IPS-NIHi11 (cell line): ENCODE measurements around the gene TMEM259.
A peak's percentile ranks its signal among the peaks of the same experiment; 100 is the strongest.
"Not testable (repeated sequence)": the region's sequence is repeated elsewhere in the genome, so short reads cannot be mapped to it uniquely, and the experiment has no call there.

Source experiments
- DNase-seq: peaks from one replicate; pipeline ENCODE4 v3.0.0; 2012; ENCODE audit warnings: mixed read lengths, low spot score

The TMEM259 gene

DNA sequence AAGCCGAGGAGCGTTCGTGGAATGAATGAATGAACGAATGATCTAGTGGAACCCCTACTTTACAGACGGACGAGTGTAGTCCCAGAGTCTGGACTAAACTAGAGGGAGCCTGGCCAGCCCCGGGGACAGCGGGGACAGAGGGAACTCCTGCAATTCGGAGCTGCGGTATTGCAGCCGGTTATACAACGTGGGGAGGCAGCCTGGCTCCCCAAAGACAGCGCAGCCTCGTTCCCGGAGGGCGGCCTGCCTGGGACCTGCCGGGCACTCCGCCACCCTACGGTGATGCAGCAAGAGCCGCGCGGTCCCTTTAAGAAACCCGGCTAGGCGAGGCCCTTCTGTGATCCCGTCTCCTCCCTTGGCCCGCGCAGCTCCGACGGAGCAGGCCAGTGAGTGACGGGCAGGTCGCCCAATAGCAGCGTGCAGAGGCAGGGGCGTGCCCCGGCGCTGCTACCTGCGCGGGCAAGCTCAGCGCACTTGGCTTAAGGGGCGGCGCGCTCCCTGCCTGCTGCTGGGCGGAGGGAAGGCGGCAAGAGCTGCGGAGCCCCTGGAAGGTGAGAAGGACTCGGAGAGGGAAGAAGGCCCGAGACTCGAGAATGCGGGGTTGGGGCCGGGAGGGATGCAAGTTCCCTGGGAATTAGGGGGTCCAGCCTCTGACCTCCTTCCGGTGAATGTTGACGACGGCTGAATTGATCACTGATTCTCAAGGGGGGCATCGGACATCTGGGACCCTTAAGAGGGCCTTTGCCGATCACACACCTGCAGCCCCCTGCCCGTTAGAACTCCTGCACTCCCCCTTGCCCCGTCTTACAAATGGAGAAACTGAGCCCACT is 18.9 kb upstream of the TMEM259 start, which contains the start of gene ABCA7:
TSS of gene ABCA7 (plus strand) at position 462 of the 830 bp plus-strand sequence. CDS start 1,255 bp downstream, outside the sequence.
- peak; percentile 85 for DNase-seq

DNA sequence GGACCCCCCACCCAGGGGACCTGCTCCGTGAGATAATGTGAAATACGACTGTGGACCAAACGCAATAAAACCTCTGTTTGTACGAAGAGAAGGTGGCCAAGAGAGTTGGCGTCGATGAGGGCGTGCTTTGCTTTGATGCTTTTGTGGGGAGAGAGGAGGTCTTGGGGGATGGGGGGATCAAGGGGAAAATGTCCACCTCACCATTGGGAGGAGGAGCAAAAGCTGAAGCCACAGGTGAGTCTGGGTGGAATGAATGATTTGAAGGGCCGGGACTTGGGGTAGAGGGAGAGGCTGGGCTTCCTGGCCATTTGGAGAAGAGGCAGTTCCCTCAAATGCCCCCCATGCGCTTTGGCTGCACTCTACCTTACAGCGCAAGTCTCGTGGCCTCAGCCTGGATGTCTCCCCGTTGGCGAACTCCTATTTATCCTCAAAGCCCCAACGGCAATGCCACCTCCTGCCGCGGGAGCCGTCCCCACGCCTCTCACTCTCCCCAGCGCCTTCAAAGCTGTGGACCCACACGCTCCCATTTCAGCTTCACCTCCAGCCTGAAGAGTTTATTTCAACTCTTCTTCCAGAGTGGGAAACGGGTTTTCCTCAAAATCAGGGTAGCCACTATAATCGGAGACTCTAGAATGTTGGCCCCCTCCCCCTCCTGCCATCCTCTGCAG is 18.2 kb upstream of the TMEM259 start:
- DNase-seq: no peak

DNA sequence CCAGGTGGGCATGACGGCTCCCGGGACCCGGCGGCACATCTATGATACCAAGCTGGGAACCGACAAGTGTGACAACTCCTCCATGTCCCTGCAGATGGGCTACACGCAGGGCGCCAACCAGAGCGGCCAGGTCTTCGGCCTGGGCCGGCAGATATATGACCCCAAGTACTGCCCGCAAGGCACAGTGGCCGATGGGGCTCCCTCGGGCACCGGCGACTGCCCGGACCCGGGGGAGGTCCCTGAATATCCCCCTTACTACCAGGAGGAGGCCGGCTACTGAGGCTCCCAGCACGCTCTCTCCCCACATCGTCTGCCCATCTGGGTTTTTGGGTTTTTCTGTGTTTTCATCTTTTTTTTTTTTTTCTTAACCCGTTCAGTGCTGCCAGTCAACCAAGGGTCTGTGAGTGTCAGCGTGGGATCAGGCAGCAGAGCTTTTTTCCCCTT is 16.7 kb upstream of the TMEM259 start:
- DNase-seq: no peak

DNA sequence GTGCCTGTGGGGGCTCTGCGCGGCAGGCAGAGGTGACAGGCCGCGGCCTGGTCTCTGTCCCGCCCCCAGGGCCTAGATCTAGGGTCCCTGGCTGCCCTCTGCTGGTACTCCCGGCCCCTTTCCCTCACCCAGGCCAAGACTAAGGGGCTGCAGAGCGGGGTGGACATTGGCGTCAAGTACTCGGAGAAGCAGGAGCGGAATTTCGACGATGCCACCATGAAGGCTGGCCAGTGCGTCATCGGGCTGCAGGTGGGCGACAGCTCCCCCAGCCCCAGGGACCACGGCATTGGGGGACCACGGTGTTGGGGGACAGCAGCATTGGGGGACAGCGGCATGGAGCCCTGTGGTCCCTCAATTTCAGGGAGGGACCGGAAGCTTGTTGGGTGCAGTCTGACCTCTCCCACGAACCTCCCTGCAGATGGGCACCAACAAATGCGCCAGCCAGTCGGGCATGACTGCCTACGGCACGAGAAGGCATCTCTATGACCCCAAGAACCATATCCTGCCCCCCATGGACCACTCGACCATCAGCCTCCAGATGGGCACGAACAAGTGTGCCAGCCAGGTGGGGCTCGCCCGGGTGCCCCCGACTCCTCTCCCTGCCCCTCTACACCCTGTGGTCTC is 15.2 kb upstream of the TMEM259 start:
- DNase-seq: no peak

DNA sequence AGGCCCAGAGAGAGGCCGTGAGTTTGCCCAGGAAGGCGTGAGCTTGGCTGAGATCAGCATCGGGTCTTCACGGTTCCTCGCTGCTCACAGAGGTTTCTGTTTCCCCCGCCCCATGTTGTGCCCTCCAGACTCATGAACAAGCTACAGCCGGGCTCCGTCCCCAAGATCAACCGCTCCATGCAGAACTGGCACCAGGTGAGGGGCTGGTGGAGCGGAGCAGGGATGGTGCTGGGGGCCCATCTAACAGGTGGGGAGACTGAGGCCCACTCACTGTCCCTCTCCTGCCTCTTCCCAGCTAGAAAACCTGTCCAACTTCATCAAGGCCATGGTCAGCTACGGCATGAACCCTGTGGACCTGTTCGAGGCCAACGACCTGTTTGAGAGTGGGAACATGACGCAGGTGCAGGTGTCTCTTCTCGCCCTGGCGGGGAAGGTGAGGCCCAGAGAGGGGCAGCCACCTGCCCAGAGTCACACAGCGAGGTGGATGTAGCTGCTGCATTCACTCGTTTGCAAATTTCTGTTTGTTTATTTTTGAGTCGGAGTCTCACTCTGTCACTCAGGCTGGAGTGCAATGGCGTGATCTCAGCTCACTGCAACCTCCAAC is 11.4 kb upstream of the TMEM259 start:
- DNase-seq: no peak

DNA sequence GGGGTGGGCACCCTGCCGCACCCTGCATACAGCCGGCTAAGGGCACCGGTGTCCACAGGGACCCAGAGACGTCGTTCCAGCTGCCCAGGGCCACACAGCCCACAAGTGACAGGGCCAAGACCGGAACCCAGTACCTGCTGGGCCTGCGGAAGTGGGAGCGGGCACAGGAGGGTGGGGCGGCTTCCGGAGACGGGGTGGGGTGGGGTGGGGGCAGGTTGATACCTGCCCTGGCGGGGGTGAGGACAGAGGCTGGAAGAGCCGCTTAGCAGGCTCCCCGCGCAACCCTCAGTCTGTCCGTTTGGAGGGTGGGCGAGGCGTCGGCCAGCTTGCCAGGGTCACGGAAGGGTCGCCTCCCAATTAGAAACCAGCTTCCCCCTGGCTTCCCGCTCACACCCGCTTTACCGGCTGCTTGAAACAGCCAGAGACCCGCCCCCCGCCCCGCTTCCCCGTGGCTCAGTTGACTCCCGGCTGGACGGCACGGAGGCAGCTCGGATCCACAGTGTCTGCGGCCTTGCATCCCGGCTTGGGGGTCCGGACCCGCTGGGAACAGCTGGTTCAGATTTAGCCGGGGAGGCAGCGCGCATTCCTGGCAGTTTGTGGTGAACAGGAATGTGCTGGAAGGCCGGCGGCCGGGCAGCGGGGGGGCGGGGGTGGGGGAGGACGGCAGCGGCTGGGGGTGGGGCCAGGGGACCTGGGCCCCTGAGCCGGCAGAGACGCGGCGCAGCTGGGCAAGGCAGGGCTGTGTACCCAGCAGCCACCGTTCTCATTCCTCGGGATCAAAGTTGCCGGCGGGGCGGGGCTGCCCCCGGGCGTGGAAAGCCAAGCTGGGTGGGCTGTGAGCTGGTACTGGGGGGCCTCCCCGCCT is 7.4 kb upstream of the TMEM259 start:
- peak; percentile 85 for DNase-seq

DNA sequence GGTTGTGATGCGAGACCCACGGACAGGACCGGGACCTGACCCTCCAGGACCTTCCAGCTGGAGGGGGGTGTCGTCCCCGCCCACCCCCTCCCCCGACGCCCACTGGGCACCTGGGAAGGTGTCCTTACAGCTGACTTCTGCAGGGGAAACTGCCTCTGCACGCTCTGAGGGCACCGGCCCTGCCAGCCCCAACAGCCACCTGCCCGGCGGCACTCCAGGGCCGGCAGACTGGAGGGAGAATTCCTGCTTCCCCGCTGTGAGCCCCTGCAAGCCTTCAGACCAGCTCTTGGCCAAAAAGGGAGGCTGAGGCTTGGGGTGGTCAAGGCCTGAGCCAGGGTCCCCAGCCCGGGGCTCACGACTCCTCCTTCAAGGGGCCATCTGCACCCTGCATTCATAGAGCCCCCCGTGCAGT is 6.7 kb upstream of the TMEM259 start:
- no peak for DNase-seq

DNA sequence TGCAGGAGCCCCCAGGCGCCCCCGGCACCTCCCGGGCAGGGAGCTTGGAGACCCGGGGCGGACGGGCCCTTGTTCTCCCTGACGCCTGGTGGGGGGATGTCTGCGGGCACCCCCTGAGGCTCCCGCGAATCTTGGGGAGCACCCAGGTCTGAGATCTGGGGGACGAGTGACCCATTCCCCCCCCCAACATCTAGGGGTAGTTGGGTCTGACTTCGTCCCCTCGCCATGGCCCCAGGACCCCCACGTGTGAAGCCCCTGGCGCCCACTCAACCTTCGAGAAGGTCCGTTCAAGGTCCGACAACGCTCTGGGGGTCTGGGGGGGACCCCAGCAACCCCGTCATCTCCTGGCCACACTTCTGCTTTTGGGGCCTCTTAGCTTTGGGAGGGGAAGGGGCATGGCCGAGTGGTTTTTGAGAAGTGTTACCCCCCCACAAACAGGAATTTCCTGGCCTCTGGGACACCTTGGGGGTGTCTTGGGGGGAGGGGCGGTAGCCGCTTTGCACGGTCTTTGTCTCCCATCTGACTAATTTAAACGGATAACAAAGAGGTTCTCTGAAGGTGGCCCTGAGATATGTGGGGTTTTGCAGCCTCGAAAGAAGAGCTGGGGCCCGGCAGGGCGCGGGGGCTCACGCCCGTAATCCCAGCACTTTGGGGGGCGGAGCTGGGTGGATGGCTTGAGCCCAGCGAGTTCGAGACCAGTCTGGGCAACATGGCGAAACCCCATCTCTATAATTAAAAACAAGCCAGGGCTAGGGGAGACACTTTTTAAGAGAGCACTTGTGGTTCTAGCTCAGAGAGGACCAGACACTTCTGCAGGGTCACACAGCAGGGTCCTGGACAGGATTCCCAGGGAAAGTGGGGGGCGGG is 6.1 kb upstream of the TMEM259 start:
- no peak for DNase-seq

DNA sequence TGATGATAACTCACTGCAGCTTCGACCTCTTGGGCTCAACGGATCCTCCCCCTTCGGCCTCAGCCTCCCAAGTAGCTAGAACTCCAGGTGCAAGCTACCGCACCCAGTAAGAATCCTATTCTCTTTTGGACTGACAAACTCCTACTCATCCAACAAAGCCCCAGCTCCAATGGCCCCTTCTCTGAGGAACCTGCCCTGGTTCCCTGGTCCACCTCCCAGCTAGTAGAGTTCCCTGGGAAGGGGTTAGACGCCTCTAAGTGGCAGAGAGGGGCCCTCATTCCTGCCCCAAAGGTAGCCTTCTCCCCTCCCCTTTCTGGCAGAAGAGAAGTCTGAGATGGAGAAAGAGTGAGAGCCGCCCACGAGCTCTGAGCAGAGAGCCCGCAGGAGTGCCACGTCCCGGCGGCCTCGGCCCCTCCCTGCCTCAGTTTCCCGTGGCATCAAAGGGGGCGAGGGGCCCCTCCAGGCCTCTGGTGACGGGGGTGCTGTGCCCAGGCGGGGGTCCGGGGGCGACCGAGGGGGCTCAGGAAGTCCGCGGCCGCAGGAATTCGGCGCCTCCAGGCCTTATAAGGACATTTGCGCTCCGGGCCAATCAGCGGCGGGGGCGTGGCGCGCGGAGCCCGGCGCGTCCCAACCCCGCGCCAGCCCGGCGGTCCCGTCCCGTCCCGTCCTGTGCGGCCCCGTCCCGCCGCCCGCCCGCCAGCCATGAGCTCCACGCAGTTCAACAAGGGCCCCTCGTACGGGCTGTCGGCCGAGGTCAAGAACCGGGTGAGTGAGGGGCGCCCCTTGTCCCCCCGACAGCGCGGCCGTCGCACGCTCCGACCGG is 5.2 kb upstream of the TMEM259 start, which contains the start of gene CNN2:
TSS of gene CNN2 (plus strand) at position 649 of the 823 bp plus-strand sequence. CDS start at position 703, 54 bp downstream.
- DNase-seq: peak; percentile 91

DNA sequence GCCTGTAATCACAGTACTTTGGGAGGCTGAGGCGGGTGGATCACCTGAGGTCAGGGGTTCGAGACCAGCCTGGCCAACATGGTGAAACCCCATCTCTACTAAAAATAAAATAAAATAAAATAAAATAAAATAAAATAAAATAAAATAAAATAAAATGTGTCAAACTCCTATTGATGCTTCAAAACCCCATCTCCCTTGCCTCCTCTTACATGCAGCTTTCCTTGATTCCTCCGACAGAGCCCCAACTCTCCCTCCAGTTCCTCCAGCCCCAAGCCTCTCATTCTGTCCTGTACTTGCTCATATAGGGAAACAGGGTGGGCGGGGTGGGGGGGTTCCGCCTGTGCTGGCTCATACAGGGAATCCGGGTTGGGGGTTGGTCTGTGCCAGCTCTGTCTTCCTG is 4.2 kb upstream of the TMEM259 start:
- not testable (repeated sequence) for DNase-seq

DNA sequence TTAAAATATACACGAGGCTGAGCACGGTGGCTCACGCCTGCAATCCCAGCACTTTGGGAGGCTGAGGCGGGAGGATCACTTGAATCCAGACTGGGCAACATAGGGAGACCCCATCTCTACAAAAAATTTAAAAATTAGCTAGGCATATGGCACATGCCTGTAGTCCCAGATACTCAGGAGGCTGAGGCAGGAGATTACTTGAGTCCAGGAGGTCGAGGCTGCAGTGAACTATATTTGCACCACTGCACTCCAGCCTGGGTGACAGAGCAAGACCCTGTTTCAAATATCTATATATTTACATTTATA is 2.9 kb upstream of the TMEM259 start:
- not testable (repeated sequence) for DNase-seq

DNA sequence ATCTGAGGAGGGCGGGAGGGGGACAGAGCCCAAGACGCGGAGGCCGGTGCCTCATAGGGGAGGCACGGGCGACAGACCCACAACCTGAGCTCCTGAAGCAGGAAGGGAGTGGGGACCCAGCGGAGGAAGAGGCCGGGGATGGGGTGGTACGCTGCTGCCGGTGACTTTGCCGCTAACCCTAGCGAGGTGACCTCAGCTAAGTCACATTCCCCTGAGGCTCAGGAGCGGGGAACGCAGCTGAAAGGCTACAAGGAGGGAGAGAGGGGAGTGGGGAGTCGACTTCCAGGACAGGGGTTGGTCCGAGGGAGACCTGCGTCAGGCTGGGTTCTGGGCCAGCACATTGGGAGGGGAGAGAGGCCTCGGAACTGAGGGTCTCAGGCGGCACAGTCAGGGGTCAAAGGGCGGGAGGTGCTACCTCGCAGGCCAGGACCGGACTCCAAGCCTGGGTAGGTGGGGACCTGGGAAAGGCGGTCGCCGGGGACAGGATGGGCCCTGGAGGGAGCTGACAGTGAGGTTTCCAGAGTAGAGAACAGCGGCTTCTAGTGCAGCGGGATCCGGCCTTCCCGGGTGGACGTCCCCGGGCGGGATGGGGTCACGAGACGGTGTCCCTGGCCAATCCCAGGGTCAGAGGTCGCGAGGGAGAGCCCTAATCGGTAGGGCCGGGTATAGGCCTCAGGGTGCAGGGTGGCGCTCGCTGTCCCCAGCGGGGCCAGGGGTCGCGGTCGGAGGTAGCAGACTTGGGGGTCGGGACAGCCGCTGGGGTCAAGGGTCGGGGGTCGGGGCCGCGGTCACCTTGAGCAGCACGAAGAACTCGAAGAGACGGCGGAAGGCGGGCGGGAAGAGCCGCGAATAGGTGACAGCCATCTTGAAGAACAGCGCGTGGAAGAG is 699 bp downstream of the TMEM259 start:
- no peak for DNase-seq

DNA sequence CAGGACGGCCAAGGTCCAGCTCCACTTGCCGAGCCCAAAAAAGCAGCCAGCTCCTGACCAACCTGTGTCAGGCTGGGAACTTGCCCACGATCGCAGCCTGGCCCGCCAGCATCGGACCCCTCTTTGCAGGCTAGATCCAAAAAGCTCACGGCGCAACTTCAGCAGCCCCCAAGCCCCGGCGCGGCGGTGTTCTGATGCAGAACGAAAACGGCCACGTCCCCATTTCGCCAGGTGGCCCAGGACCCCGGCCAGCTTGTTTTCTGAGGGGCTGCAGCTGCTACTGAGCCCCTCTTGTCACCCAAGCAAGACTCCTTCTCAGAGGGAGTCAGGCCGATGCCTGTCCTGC is 1.3 kb downstream of the TMEM259 start:
- no peak for DNase-seq

DNA sequence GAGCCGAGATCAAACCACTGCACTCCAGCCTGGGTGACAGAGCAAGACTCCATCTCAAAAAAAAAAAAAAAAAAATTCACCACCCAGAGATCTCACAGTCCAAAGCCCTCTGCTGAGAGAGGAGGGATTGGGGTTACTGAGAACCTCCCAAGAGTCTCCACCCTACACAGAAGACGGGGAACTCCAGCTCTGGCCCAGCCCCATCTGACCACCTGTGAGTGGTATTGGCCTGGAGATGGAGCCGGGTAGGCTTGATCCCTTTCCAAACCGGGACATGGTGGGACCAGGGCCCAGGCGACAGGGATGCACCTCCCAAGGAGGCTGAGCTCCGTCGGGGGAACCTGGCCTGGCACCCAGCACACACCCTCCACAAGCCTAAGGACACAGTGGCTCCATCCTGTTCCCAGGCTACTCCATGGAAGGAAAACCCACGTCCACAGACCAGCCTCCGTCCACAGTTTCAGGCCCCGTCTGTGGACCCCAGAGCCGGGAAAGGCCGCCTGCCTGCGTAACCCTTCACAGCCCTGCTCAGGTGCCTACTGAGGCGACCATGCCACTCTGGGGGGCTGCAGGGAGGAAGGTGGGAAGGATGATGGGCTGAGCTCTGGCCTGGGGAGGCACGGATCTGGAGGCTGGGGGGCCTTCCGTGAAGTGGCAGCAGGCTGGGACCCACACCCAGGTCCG is 1.8 kb downstream of the TMEM259 start:
- no peak for DNase-seq

DNA sequence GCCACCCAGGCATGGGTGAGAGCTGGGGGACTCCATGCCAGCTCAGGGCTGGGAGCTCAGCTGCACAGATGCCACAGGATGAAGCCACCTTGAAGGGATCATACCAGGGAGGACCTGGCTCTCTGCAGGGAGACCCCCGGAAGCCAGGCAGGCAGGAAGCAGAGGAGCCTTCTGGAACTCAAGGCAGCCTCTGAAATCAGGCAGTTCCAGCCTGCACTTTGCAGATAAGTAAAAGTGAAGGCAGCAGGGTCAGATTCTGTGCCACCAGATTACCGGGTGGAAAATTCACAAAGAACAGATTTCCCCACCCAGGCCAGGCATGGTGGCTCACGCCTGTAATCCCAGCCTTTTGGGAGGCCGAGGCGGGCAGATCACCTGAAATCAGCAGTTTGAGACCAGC is 2.5 kb downstream of the TMEM259 start:
- DNase-seq: no peak

DNA sequence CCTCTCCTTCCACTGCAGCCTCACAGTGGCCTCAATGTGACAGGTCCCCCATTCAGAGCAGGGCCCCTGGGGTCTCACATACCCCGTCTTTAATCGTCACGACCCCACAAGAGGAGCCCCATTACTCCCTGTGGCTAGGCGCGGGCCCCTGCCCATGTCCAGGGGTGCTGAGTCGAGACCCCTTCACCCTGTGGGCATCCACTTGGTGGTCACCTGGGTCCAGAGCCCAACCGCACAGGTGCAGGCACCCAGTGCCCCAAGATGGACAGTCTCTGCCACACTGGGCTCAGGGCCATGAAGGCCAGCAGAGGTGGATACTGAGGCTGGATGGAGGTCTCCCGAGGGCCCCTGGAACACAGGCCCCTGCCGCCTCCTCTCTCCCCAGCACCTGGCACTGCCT is 3.0 kb downstream of the TMEM259 start:
- DNase-seq: no peak

DNA sequence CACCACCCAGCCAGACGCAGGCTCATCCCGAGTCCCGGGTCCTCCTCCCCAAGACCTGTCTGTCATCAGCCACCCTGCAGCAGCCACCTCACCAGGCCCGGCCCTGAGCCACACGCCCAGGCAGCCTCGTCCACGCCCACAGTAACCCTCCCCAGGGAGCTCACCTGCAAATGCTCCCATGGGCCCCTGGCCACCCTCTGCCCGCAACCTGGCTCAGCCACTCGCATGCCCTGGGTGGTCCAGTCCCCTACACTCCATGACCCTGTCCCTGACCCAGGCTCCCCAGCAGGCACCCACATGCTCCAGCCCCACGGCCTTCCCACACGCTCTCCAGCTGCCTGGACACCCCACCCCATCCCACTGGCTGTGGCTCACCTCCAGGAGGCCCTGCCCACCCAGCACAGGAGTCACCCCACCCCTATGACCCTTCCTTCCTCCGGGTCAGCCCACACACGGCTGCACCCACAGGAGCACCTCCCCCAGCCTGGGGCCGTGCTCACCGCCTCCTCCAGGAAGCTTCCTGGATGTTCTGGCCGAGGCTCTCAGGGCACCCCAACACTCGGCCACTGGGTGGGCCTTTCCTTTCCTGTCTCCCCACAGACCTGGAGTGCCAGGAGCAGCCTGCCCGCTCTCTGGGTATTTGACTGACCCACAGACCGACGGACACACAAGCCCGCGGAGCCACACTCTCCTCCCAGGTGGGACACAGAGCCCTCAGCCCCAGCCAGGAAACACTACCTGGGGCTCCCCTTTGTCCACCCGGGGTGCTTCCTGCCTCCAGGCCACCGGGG is 3.6 kb downstream of the TMEM259 start:
- no peak for DNase-seq
